ENCODE measurements around the gene PPP1R1C.

Gene PPP1R1C

GRCh38 chr2:182144041-182144775 lies 158.6 kb downstream of the PPP1R1C start:
- no peaks in the 10 kb centered on the region for H3K9me3 ChIP-seq (replicated peaks in 1 of 11)

GRCh38 chr2:182144776-182145165 lies 159.1 kb downstream of the PPP1R1C start:
- TF ChIP-seq Cebpa-rat (IDR thresholded peaks at IDR 0.05): no peak
- Histone ChIP-seq H3K27me3 (no peaks in the 10 kb centered on the region), H4K20me1 (no peaks in the 10 kb centered on the region), H3K9me3 (replicated peaks in 1 of 11) (no peaks in the 10 kb centered on the region), H3K36me3 (no peaks in the 10 kb centered on the region), H3K27ac (no peak overlapping the region), H3K4me3 (no peak overlapping the region), H3K4me1 (no peaks in the 10 kb centered on the region), H3K4me2 (no peak overlapping the region), H3K9ac (no peak overlapping the region)

More at GRCh38 chr2:182144041-182144775, 158.6 kb downstream of the PPP1R1C start:
- Histone ChIP-seq H4K20me1 (no peaks in the 10 kb centered on the region), H3K27me3 (no peaks in the 10 kb centered on the region), H3K9ac (no peak overlapping the region), H3K4me3 (no peak overlapping the region), H3K27ac (no peak overlapping the region), H3K4me1 (no peaks in the 10 kb centered on the region), H3K4me2 (no peak overlapping the region), H3K36me3 (no peaks in the 10 kb centered on the region)
- TF ChIP-seq Cebpa-rat (IDR thresholded peaks at IDR 0.05): no peak

- TF ChIP-seq Cebpa-rat (IDR thresholded peaks at IDR 0.05): no peak
- Histone ChIP-seq H3K27me3 (no peaks in the 10 kb centered on the region), H3K4me1 (no peaks in the 10 kb centered on the region), H3K9ac (no peak overlapping the region), H4K20me1 (no peaks in the 10 kb centered on the region), H3K4me3 (no peak overlapping the region), H3K4me2 (no peak overlapping the region), H3K9me3 (replicated peaks in 1 of 11) (no peaks in the 10 kb centered on the region), H3K27ac (no peak overlapping the region), H3K36me3 (no peaks in the 10 kb centered on the region)
These were observed 162.7 kb downstream of the PPP1R1C start for GRCh38 chr2:182148344-182148743.

DNA sequence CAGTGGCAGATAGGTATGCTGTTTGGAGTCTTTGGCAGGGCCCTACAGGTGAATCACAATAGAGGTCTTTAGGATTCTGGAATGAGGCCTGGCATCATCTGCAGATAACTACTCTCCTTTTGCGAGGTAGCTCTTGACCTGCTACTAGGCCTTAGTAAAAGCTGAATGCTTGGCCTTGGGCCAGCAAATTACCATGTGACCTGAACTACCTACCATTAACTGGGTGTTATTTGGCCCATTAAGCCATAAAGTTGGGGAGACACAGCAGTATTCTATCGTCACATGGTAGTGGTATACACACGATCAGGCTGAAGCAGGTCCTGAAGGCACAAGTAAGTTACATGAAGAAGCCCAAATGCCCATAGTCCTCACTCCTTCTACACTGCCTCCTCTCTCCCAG lies 178.2 kb downstream of the PPP1R1C start:
- Histone ChIP-seq H3K4me3 (no peak overlapping the region), H3K36me3 (no peaks in the 10 kb centered on the region), H3K9ac (no peak overlapping the region), H3K27me3 (no peaks in the 10 kb centered on the region), H3K4me1 (peaks cover 0 to 21% (median 5%) of the 10 kb centered on the region in 10 experiments; a peak in 10 of 20 replicates), H3K27ac (no peak overlapping the region), H3K9me3 (replicated peaks in 1 of 11) (no peaks in the 10 kb centered on the region), H4K20me1 (no peaks in the 10 kb centered on the region), H3K4me2 (no peak overlapping the region)
- TF ChIP-seq Cebpa-rat (IDR thresholded peaks at IDR 0.05): no peak

- Histone ChIP-seq H3K9ac (no peak overlapping the region), H3K4me1 (peaks cover 0 to 21% (median 5%) of the 10 kb centered on the region in 10 experiments; a peak in 10 of 20 replicates), H3K4me3 (no peak overlapping the region), H3K36me3 (no peaks in the 10 kb centered on the region), H3K27ac (no peak overlapping the region), H3K4me2 (no peak overlapping the region), H3K27me3 (no peaks in the 10 kb centered on the region), H4K20me1 (no peaks in the 10 kb centered on the region), H3K9me3 (replicated peaks in 1 of 11) (no peaks in the 10 kb centered on the region)
- no peak for TF ChIP-seq Cebpa-rat (IDR thresholded peaks at IDR 0.05)
These were observed 179.0 kb downstream of the PPP1R1C start for GRCh38 chr2:182164686-182165085.

- Histone ChIP-seq H3K4me1 (peaks cover 0 to 21% (median 5%) of the 10 kb centered on the region in 10 experiments; a peak in 10 of 20 replicates), H3K27ac (no peak overlapping the region), H3K4me2 (0 out of 22 replicates have a peak overlapping the region, but pooled peaks of 1 of the 11 experiments have one; percentile 2), H3K4me3 (no peak overlapping the region), H3K9me3 (replicated peaks in 1 of 11) (no peaks in the 10 kb centered on the region), H4K20me1 (no peaks in the 10 kb centered on the region), H3K36me3 (no peaks in the 10 kb centered on the region), H3K27me3 (no peaks in the 10 kb centered on the region), H3K9ac (no peak overlapping the region)
- TF ChIP-seq Cebpa-rat (IDR thresholded peaks at IDR 0.05): no peak
These were observed 179.5 kb downstream of the PPP1R1C start for GRCh38 chr2:182165202-182165601.

DNA sequence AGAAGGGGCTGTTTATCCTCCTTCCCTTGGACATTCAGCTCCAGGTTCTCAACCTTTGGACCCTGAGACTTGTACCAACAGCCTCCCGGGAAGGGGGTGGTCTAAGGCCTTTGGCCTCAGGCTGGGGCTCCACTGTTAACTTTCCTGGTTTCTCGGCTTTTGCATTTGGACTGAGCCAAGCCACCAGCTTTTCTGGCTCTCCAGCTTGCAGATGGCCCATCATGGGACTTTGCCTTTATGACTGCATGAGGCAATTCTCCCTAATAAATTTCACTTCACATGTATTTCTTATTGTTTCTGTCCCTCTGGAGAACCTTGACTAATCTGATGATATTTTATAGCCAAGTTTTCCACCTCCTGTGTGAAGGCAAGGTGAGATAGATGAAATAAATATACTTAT lies 180.8 kb downstream of the PPP1R1C start:
- Histone ChIP-seq H3K4me2 (no peak overlapping the region), H3K9ac (no peak overlapping the region), H3K27ac (no peak overlapping the region), H3K36me3 (no peaks in the 10 kb centered on the region), H3K27me3 (no peaks in the 10 kb centered on the region), H3K4me1 (peaks cover 0 to 21% (median 5%) of the 10 kb centered on the region in 10 experiments; a peak in 10 of 20 replicates), H3K9me3 (replicated peaks in 1 of 11) (no peaks in the 10 kb centered on the region), H4K20me1 (no peaks in the 10 kb centered on the region), H3K4me3 (no peak overlapping the region)
- TF ChIP-seq Cebpa-rat (IDR thresholded peaks at IDR 0.05): no peak

GRCh38 chr2:182166841-182167240 lies 181.2 kb downstream of the PPP1R1C start:
- Histone ChIP-seq H3K4me3 (no peak overlapping the region), H3K9ac (no peak overlapping the region), H3K27me3 (no peaks in the 10 kb centered on the region), H3K4me2 (peak overlapping the region in 4 of 11 experiments; percentile 41 to 67 (median 62); a peak in 5 of 22 replicates), H4K20me1 (no peaks in the 10 kb centered on the region), H3K9me3 (replicated peaks in 1 of 11) (no peaks in the 10 kb centered on the region), H3K27ac (no peak overlapping the region; a peak in 1 of 22 replicates), H3K4me1 (peaks cover 0 to 25% (median 5%) of the 10 kb centered on the region in 10 experiments; a peak in 10 of 20 replicates), H3K36me3 (no peaks in the 10 kb centered on the region)
- TF ChIP-seq Cebpa-rat (IDR thresholded peaks at IDR 0.05): no peak

Measured in BLaER1 treated with 17β-estradiol and CSF1 and Interleukin-3, amounts not matched to agents 10 nM and 100 nM (cell line).